K562 (cell line): ENCODE data around the gene NAGLU. TPM values are rescaled to one million over a fixed set of nuclear protein-coding genes. Genes with fewer than 3 reads are reported as not detected.

Source experiments
- CCAR2 ChIP-seq: fragments of 200-400 bp; formaldehyde crosslinking; IDR thresholded peaks from 2 replicates; pipeline ENCODE4 v1.6.1; 2017; ENCODE audit warnings: mild to moderate bottlenecking, low read depth, low read length
- ESRRB ChIP-seq: fragments of 250-450 bp; sonication (Bioruptor Pico); IDR thresholded peaks from 2 replicates; pipeline ENCODE4 v1.5.0; 2020; ENCODE audit warnings: mild to moderate bottlenecking, moderate library complexity, borderline replicate concordance
- MGA ChIP-seq: fragments of 450-650 bp; IDR thresholded peaks from 2 replicates; pipeline ENCODE4 v1.6.1; 2016; ENCODE audit warnings: mild to moderate bottlenecking, moderate library complexity
- PHF20 ChIP-seq: fragments of 450-650 bp; IDR thresholded peaks from 2 replicates; pipeline ENCODE4 v1.6.1; 2018; ENCODE audit not compliant: partially characterized antibody
- PKNOX1 ChIP-seq: fragments of 450-650 bp; IDR thresholded peaks from 2 replicates; pipeline ENCODE4 v1.6.1; 2016
- RNF2 ChIP-seq: sonication (generic); IDR thresholded peaks from 2 replicates; pipeline ENCODE4 v1.6.1; 2016
- ZC3H4 ChIP-seq: sonication (generic); formaldehyde crosslinking; IDR thresholded peaks from 2 replicates; pipeline ENCODE4 v1.9.0; 2021; ENCODE audit warnings: missing genetic modification reagents, borderline replicate concordance
- ZFPM2 ChIP-seq: fragments of 250-450 bp; sonication (Bioruptor Pico); IDR thresholded peaks from 2 replicates; pipeline ENCODE4 v1.5.1; 2022; ENCODE audit warnings: mild to moderate bottlenecking
- ZSCAN29 ChIP-seq: fragments of 450-650 bp; IDR thresholded peaks from 2 replicates; pipeline ENCODE4 v1.6.1; 2017
- polyA plus RNA-seq, 8 experiments: library from polyadenylated mRNA; depleted of rRNA in 4 of 8; stranded (reverse) in 5 of 8; unstranded in 3 of 8; fragments of >200 nt; fragmentation: Nextera tagmentation in 2 of 8; fragmentation: Illumina TruSeq in 1 of 8; extraction: Ambion mirVana in 2 of 8; extraction: Trizol in 1 of 8; gene quantifications; 2 replicates each; pipeline versions ENCODE4 v1.2.1 to v1.2.3, GENCODE V29; 2011 to 2014; ENCODE audit warnings: inconsistent platforms in 1 of 8, missing spikeins in 1 of 8
- total RNA-seq, 7 experiments: library from RNA; depleted of rRNA in 6 of 7; stranded (reverse); fragments of >200 nt in 6 of 7; fragmentation: Illumina TruSeq in 2 of 7; extraction: Trizol in 2 of 7; gene quantifications; 2 replicates each; pipeline versions ENCODE4 v1.2.1 to v1.2.3, GENCODE V29; 2011 to 2021; ENCODE audit warnings: low replicate concordance in 1 of 7
- TF ChIP-seq, protein P1 (sequence below): fragments of 200-800 bp; sonication (Bioruptor generic); IDR thresholded peaks from 2 replicates; pipeline ENCODE4 v1.6.1; 2017; ENCODE audit warnings: missing genetic modification characterization, missing compliant biosample characterization

Gene NAGLU
- total and polyA plus RNA-seq, 9 of the 15 experiments (the other 6 are each of a cell fraction or from before 2014, with no cell fraction given) = 0.04 to 21.5 (median 8.5) TPM

DNA sequence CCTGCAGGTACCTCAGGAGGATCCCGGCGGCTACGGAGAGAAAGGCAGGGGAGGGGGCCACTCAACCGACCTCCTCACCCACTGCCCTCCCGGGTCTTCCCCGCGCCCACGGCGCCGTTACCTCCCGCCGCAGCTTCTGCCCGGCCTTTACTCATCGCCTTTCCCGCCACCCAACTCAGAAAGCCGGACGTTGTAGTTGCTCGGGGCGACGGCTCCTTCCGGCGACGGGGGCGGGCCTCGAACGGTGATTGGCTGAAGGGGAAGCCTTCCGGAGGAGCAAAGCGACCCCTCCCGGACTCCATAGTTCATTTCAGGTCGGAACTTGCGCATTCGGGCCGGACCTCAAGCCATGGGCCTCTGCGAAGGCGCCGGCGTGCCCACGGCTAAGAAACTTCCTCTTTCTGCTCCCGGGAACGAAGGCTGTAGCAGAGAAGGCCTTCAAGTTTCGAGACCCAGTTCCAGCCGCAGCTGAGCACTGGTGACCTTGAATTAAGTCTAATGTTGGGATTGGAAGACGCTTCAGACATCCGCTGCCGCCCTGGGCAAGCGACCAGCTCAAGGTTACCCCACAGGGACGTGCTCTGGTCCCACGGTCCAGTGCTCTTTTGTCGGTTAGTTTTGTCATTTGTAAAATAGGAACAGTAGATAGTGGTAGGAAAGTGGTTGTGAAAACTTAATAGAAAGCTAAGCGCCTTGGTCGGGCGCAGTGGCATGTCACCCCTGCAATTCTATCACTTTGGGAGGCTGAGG lies 41.7 kb downstream of the NAGLU start, which contains the start of gene PSMC3IP (continued):
- TF ChIP-seq PHF20 (peak; percentile 69), CCAR2 (no peak), ESRRB (CRISPR knock-in tag) (peak; percentile 35; the same call in 1 of the 2 replicates), PKNOX1 (peak; percentile 78), ZFPM2 (CRISPR knock-in tag) (no peak), RNF2 (peak; percentile 57; the same call in 1 of the 2 replicates), ZSCAN29 (no peak), MGA (peak; percentile 94), ZC3H4 (CRISPR knock-in tag) (no peak)
- TF ChIP-seq, protein P1, sequence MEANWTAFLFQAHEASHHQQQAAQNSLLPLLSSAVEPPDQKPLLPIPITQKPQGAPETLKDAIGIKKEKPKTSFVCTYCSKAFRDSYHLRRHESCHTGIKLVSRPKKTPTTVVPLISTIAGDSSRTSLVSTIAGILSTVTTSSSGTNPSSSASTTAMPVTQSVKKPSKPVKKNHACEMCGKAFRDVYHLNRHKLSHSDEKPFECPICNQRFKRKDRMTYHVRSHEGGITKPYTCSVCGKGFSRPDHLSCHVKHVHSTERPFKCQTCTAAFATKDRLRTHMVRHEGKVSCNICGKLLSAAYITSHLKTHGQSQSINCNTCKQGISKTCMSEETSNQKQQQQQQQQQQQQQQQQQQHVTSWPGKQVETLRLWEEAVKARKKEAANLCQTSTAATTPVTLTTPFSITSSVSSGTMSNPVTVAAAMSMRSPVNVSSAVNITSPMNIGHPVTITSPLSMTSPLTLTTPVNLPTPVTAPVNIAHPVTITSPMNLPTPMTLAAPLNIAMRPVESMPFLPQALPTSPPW (CRISPR knock-in tag) = peak; percentile 47
